Measurements from ENCODE around the gene FBXL7. TPM values are rescaled to one million over a fixed set of nuclear protein-coding genes. Genes with fewer than 3 reads are reported as not detected.

The FBXL7 gene
- total and polyA plus RNA-seq, 2 of the 8 experiments (the other 6 are each of a cell fraction or from before 2014, with no cell fraction given): 17.7 to 17.8 TPM

DNA sequence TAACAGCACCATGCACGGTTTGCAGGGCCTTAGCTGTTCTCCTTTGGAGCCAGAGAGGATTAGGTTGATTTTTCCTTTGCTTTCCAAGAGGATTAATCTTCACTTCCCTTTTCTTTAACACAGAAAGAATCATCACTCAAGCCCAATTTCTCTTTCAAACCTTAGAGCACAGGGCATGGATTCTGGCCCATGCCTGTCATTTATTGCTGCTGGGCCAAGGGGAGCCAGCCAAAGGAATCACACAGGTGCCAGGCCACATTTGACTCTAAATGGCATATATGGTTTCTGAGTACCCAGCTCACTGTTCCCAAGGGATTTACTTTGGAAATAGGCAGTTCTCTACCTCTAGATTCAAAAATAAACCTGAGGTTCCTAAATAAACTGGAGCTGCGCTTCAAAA lies 58.3 kb downstream of the FBXL7 start:
- no peak overlapping the region for H2AK5ac ChIP-seq (ENCODE audit: low read depth, low read length)
- peaks cover 3 to 9% of the 10 kb centered on the region in 2 experiments; a peak in 2 of 4 replicates for H3K9me3 ChIP-seq (ENCODE audit: insufficient read depth in 2 of 2, low read depth in 1 of 2, low read length in 1 of 2)
- no peak overlapping the region for H2AFZ ChIP-seq (ENCODE audit: low read length)
- H2BK20ac ChIP-seq (ENCODE audit: low read length): no peak overlapping the region
- H3K56ac ChIP-seq (replicated peaks; ENCODE audit: insufficient read length, low read depth, low read length): no peak overlapping the region
- H4K20me1 ChIP-seq (replicated peaks in 1 of 2; ENCODE audit: control insufficient read depth in 1 of 2, insufficient read depth in 2 of 2, low read length in 2 of 2): no peaks in the 10 kb centered on the region
- H2BK120ac ChIP-seq (replicated peaks; ENCODE audit: low read depth, low read length): no peak overlapping the region
- no peak overlapping the region for H3K23ac ChIP-seq (ENCODE audit: insufficient read length)
- ChIA-PET POLR2A (ENCODE audit: partially characterized antibody) (no interaction called here), CTCF (ENCODE audit: partially characterized antibody) (interaction anchor here (0.7 kb wide), 1 partner anchor 91 kb away, joined by 3 read pairs; no protein-coding TSS in a partner anchor)
- H4K8ac ChIP-seq (ENCODE audit: extremely low read depth, insufficient read depth, low read length): no peak overlapping the region
- no peak overlapping the region for H3K18ac ChIP-seq (ENCODE audit: extremely low read depth, low read length)
- H3K4me2 ChIP-seq (ENCODE audit: insufficient read depth in 1 of 2, low read depth in 2 of 2, low read length in 2 of 2): no peak overlapping the region
- H3K27ac ChIP-seq (ENCODE audit: low read depth, low read length): no peak overlapping the region
- no peaks in the 10 kb centered on the region for H3K27me3 ChIP-seq (replicated peaks in 1 of 4; ENCODE audit: control insufficient read depth in 3 of 4, extremely low read depth in 1 of 4, insufficient read depth in 3 of 4, low read length in 3 of 4)
- no peak overlapping the region for H3K9ac ChIP-seq (replicated peaks in 1 of 4; ENCODE audit: extremely low read depth in 1 of 4, low read depth in 3 of 4, low read length in 3 of 4)
- no peak overlapping the region for H3K4me3 ChIP-seq (ENCODE audit: extremely low read depth in 1 of 4, insufficient read depth in 2 of 4, low read depth in 3 of 4, low read length in 4 of 4)
- no peak overlapping the region for H4K91ac ChIP-seq (replicated peaks; ENCODE audit: insufficient read length, low read length)
- no peak overlapping the region for H3K14ac ChIP-seq (ENCODE audit: insufficient read length)
- H3K79me1 ChIP-seq (ENCODE audit: low read depth, low read length): no peaks in the 10 kb centered on the region
- H3K23me2 ChIP-seq (ENCODE audit: low read depth, low read length): no peaks in the 10 kb centered on the region
- no peak overlapping the region for H2BK12ac ChIP-seq (ENCODE audit: low read depth, low read length)
- peaks cover 9 to 16% (median 11%) of the 10 kb centered on the region in 4 experiments; a peak in 6 of 7 replicates for H3K4me1 ChIP-seq (replicated peaks in 1 of 4; ENCODE audit: control insufficient read depth in 3 of 4, insufficient read depth in 4 of 4, low read length in 3 of 4)
- no peak for DNase-seq (ENCODE audit: low read depth in 1 of 2, low spot score in 2 of 2)
- no peak overlapping the region for H3K4ac ChIP-seq (replicated peaks; ENCODE audit: insufficient read length, low read depth, low read length)
- WGBS, 2 experiments (ENCODE audit: extremely low coverage in 1 of 2, insufficient coverage in 1 of 2, insufficient read length in 1 of 2, insufficient replicate concordance in 2 of 2, low coverage in 1 of 2, low lambda C conversion rate in 2 of 2, missing lambda C conversion rate in 1 of 2): 89% methylated on average over 2 of the region's 2 CpGs; no CpG with 5 or more reads in 1 of the 2 experiments
- H2BK15ac ChIP-seq (ENCODE audit: low read length): no peak overlapping the region
- H3K79me2 ChIP-seq (ENCODE audit: control insufficient read depth in 1 of 2, insufficient read depth in 2 of 2, low read length in 2 of 2): peaks cover 0 to 13% of the 10 kb centered on the region in 2 experiments; a peak in 2 of 4 replicates
- FAIRE-seq: no peak
- peaks cover 0 to 6% (median 0%) of the 10 kb centered on the region in 4 experiments; a peak in 1 of 8 replicates for H3K36me3 ChIP-seq (ENCODE audit: control insufficient read depth in 2 of 4, insufficient read depth in 4 of 4, low read length in 3 of 4)
- no peak overlapping the region for H4K5ac ChIP-seq (ENCODE audit: insufficient read length, low read depth, low read length)
- H2BK5ac ChIP-seq (ENCODE audit: low read depth, low read length): no peak overlapping the region
- no peak for TF ChIP-seq SUZ12 (IDR thresholded peaks at IDR 0.05; ENCODE audit: low read length)
- no peak for TF ChIP-seq KDM4A (IDR thresholded peaks at IDR 0.05; ENCODE audit: low read depth, low read length, severe bottlenecking)
- TF ChIP-seq NANOG (IDR thresholded peaks at IDR 0.05; ENCODE audit: insufficient read depth, low read depth, low read length, poor library complexity, severe bottlenecking): no peak
- TF ChIP-seq BACH1 (IDR thresholded peaks at IDR 0.05; ENCODE audit: low read length): no peak
- TF ChIP-seq NRF1 (IDR thresholded peaks at IDR 0.05; ENCODE audit: low read depth, low read length): no peak
- TF ChIP-seq, protein P1, sequence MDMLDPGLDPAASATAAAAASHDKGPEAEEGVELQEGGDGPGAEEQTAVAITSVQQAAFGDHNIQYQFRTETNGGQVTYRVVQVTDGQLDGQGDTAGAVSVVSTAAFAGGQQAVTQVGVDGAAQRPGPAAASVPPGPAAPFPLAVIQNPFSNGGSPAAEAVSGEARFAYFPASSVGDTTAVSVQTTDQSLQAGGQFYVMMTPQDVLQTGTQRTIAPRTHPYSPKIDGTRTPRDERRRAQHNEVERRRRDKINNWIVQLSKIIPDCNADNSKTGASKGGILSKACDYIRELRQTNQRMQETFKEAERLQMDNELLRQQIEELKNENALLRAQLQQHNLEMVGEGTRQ (IDR thresholded peaks at IDR 0.05; ENCODE audit: low read length): no peak
- no peak for TF ChIP-seq CREB1 (IDR thresholded peaks at IDR 0.05)
- no peak for TF ChIP-seq SIRT6 (IDR thresholded peaks at IDR 0.05; ENCODE audit: low read length)
- no peak for TF ChIP-seq CTBP2 (IDR thresholded peaks at IDR 0.05; ENCODE audit: borderline replicate concordance, insufficient read depth, insufficient read length, low read length)
- no peak for TF ChIP-seq ATF3 (IDR thresholded peaks at IDR 0.05; ENCODE audit: insufficient read depth, low read depth, low read length)
- TF ChIP-seq ASH2L (IDR thresholded peaks at IDR 0.05; ENCODE audit: low read length): no peak
- TF ChIP-seq RBBP5 (IDR thresholded peaks at IDR 0.05; ENCODE audit: borderline replicate concordance, low read depth, low read length): no peak
- no peak for TF ChIP-seq POU5F1 (IDR thresholded peaks at IDR 0.05; ENCODE audit: low read depth, low read length)

All from H1 (cell line).